NCI-H2196 treated with DMSO at 0.1 percent for 48 hours (cell line): ENCODE data around the gene CD82.
"Not testable (repeated sequence)": the region's sequence is repeated elsewhere in the genome, so short reads cannot be mapped to it uniquely, and the experiment has no call there.

Experiments used
- DNase-seq: peaks from one replicate; lab custom pipeline; 2025; ENCODE audit not compliant: unreplicated experiment; lab: John Stamatoyannopoulos, UW

CD82 gene

GRCh38 chr11:44559207-44559939 is 6.1 kb upstream of the CD82 start:
- no peak for DNase-seq

- not testable (repeated sequence) for DNase-seq
These were observed 5.5 kb upstream of the CD82 start for GRCh38 chr11:44559940-44560300.

GRCh38 chr11:44561275-44561805 is 4.1 kb upstream of the CD82 start:
- no peak for DNase-seq

GRCh38 chr11:44561964-44562734 is 3.3 kb upstream of the CD82 start:
- DNase-seq, result no peak

- DNase-seq, result no peak
These were observed 2.5 kb upstream of the CD82 start for GRCh38 chr11:44562845-44563460.

GRCh38 chr11:44563711-44564110 is 1.8 kb upstream of the CD82 start:
- no peak for DNase-seq

- peak; percentile 76 for DNase-seq
These were observed 1.3 kb upstream of the CD82 start for GRCh38 chr11:44564166-44564565.

- DNase-seq, result peak; percentile 76
These were observed 723 bp upstream of the CD82 start for GRCh38 chr11:44564670-44565210.

GRCh38 chr11:44565953-44566949 is 788 bp downstream of the CD82 start:
- no peak for DNase-seq

GRCh38 chr11:44566952-44567875 is 1.8 kb downstream of the CD82 start:
- DNase-seq, result no peak

GRCh38 chr11:44567876-44568256 is 2.4 kb downstream of the CD82 start:
- no peak for DNase-seq

- DNase-seq, result no peak
These were observed 2.8 kb downstream of the CD82 start for GRCh38 chr11:44568331-44568657.

- no peak for DNase-seq
These were observed 3.4 kb downstream of the CD82 start for GRCh38 chr11:44568658-44569473.

- DNase-seq, result no peak
These were observed 5.1 kb downstream of the CD82 start for GRCh38 chr11:44570411-44571155.

- DNase-seq, result no peak
These were observed 6.4 kb downstream of the CD82 start for GRCh38 chr11:44571871-44572270.

GRCh38 chr11:44572436-44572835 is 7.0 kb downstream of the CD82 start:
- DNase-seq, result no peak

GRCh38 chr11:44572884-44573283 is 7.4 kb downstream of the CD82 start:
- no peak for DNase-seq

- no peak for DNase-seq
These were observed 7.9 kb downstream of the CD82 start for GRCh38 chr11:44573333-44573732.
